SK-N-MC (cell line): ENCODE measurements around the gene RGS3.

Experiments
- EZH2 ChIP-seq: fragments of 200-600 bp; sonication (generic); IDR thresholded peaks from one replicate; pipeline ENCODE4 v1.6.1; 2017; ENCODE audit warnings: antibody characterized with exemption
- FOXP2 ChIP-seq: optimal IDR thresholded peaks from 2 replicates; pipeline ENCODE3; 2011; ENCODE audit warnings: mild to moderate bottlenecking, moderate library complexity; ENCODE audit not compliant: insufficient read depth; ENCODE audit errors: extremely low read length, control extremely low read depth
- POLR2AphosphoS5 ChIP-seq: IDR thresholded peaks from 2 replicates; pipeline ENCODE4 v1.6.1; 2012; ENCODE audit warnings: mild to moderate bottlenecking, low read depth, low read length, borderline replicate concordance

- no peak for TF ChIP-seq POLR2AphosphoS5
- no peak for TF ChIP-seq EZH2
- no peak for TF ChIP-seq FOXP2
These were observed 143.0 kb downstream of the RGS3 start for GRCh38 chr9:113606510-113606909.
